Amygdala (tissue), 56 donors: ENCODE data around the gene KCNK18.

Source experiments
- DNase-seq, 56 donors: peaks; one replicate each; lab custom pipeline; 2025; lab: John Stamatoyannopoulos, UW

KCNK18 gene

DNA sequence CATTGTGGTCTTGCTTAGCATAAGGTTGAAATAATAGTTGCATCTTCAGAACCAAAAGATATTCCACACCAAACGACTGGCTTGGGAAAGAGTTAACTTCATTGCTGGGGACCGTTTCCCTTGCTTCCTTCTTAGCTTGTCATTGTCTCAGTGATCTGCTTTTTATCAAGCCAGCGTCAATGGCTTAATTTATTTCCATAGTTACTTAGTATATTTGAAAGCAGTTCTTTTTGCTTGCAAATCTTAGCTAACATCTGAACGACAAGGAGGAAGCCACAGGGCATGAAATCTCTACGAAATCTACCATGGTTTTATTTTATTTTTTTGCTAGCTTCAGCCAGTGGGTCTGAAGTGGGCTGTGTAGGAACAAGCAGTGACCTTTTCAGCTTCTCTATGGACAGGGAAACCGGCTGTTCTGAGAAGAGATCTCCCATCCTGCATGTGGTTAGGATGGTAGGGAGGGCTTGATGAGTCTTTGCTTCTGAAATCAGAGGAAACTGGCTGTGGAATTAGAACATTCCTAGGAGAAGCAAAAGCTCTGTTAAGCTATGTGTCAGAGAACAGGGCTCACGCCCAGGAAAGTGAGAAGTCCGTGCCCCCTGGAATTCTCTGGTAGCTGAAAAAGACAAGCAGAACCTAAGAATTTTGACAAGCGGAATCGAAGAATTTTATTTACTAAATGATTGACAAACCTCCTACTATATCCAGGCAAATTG lies 51.6 kb downstream of the KCNK18 start:
- no peak for DNase-seq

DNA sequence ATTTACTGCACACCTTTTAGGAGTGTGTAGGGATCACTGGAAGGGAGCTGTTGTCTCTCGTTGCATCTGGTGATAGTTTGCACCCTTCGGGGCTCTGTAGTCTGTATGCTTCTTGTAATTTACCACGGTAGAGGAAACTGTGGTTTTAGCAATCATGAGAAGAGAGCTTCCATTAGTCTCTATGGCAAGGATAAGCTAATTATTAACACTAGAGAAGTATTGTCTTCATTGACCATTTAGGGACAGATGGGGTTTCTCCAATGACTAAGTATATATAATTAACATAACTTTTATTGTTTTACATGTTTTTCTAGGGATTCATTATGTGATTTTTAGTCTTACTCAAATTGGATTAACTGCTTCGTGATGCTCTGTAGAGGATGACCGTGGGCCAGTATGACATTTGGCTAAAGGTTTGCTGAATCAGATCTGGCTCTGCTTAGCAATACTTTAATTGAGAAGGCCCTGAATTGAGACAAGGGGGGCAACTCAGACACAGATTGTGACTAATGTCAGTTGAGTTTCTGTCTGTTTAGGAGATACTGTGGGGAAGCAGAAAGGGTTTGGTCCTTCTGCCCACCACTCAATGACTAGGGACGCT lies 52.3 kb downstream of the KCNK18 start:
- DNase-seq: no peak

DNA sequence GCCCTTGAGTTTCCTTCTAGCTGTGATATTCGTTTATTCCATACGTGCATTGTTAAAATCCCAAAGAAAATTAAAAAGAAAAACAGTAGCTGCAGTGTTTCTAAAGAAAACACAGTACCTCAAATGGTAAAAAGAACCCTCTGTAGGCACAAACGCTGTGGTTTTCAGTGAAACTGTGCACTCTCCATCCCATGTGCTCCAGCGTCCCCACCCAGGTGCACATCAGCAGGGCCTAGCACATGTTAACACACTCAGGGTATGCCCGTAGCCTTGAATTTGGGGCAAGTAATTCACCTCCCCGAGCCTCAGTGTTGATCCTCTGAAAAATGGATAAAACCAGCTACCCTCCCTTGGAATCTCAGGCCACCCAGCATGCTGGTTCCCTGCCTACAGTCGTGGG lies 53.1 kb downstream of the KCNK18 start:
- no peak for DNase-seq

DNA sequence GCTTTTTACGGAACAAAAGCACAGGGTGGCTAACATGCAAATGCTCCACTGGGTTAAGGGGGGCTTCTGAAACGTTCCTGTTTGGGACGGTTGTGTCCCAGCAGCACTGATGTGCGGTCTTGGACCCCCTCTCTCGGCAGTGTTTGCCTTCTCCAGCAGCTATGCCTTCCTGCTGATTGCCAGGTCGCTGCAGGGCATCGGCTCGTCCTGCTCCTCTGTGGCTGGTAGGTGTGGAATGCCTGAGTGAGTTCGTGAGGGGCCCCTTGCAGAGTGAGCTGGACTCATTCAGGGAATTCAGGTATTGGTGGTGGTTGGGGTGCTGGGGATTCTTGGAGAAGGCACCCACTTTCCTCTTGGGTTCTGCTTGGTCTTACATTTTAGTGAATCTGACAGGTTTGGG lies 56.6 kb downstream of the KCNK18 start:
- DNase-seq: no peak

DNA sequence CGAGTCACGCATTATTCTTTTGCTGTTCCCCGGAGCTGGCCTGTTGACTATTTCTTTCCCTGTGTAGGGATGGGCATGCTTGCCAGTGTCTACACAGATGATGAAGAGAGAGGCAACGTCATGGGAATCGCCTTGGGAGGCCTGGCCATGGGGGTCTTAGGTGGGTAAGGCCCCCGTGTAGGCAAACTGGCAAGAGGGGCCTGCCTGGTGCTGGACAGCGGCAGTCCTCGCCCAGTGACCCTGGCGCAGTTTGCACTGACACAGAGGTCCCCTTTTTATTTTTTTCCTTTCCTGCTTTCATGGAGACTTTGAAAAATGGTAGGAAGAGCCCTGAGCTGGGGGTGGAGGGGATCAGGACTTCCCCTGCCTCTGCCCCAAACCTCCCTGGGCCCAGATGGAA lies 57.0 kb downstream of the KCNK18 start:
- DNase-seq: no peak

DNA sequence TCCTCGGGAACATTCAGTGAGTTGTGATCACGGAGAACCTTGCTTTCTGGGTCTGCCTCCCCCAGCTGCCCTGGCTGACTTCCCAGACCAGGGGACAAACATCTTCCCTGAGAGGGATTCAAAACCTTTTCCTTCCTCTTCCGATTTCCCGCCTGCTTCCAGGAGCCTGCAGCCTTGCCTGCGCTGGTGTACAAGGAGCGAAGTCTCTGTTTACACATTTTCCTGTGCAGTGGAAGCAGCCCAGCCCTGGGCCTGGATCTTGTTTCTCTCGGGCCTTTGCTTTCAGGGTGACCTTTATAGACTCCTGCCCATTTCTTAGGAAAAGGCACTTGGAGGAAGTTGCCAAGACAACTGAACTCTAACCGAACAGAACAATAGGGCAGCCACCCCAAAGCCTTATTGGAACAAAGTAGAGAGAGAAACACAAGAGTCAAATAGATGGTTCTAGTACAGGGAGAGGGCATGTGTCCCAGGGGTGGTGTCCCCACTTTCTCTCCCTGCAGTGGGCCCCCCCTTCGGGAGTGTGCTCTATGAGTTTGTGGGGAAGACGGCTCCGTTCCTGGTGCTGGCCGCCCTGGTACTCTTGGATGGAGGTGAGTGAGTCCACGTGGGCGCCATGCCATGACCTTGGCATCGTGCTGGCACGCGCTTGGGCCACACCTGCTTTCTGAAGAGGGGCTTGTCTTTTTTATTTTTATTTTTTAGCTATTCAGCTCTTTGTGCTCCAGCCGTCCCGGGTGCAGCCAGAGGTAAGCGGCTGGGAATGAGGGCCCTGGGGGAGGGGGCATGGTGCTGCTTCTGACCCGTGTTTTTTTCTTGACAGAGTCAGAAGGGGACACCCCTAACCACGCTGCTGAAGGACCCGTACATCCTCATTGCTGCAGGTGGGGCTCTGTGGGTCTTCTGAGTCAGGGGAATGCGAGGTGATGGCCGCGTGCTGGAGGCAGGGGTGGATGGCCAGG lies 57.8 kb downstream of the KCNK18 start:
- DNase-seq: no peak

DNA sequence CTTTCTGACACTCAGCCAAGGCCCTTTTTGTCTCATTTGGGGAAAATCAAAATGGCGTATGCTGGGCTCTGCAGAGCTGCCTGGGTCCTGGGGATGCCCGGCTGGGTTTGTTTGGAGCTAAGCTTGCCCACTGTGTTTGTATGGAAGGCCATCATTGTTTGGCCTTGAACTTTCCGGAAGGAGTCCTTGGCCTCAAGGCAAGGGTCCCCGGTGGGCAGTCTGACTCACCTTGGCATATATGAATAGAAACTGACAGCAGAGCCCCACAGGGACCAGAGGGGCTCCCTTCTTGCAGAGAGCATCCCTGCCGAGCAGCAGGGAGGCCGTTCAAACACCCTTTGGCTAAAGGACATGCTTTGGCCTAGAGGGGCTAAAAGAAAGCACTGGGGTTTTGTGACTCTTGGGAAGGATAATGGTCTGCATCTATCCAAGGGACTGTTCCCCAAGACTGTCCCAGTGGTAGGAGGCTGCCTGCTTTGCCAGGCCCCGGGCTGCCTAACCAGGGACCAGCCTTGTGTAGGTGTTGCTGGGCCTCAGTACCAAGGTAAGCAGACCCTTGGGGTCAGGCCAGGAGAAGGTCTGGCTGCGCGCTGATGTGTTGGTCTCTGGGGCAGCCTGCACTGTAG lies 58.7 kb downstream of the KCNK18 start:
- DNase-seq: no peak

DNA sequence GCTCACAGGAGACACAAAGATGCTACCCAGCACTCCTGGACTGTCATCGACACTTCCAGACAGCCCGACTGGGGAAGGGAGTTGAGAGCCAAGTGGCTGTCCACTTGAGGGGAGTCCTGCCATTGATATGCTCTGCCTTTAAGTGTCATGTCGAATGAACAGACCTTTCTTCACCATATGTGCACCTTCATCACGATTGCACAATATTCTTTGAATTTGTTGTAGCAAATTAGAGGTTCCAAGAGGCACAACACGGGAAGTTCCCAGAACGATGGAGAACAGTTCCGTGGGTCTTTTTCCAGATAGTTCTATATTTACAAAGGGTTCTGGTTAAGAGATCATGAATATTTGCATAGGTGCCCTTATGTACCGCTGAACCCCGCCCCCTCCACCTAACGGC lies 59.6 kb downstream of the KCNK18 start:
- DNase-seq: no peak

DNA sequence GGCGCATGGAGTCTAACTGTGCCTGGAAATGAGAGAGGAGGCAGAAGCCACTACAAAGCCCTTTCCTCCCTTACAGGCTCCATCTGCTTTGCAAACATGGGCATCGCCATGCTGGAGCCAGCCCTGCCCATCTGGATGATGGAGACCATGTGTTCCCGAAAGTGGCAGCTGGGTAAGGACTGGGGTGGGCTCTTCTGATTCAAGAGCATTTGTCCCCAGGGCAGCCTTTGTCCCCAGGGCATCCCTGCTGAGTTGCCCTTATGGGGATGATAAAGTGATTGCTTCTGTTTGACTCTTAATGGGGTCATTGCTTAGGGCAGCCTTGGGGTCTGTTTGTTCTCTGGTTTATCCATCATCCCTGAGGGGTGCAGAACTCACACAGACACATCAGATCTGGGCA lies 60.4 kb downstream of the KCNK18 start:
- DNase-seq: no peak

DNA sequence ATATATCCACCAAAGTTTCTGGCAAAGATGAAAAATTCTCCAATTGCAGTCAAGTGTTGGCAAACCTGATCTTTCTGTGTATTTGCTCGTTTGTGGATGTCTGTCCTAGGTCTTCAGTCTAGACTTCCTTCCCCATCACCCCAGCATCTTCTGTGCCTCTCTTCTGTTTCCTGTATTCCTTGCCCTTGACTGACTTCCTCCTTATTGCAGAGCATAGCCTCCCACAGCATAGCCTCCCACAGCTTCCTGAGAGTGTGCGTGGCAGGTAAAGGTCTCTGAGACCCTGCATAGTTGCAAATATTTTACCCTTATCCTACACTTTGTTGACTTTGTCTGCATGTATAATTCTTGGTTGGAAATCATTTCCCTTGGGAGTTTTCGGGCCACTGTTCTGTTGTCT lies 62.0 kb downstream of the KCNK18 start:
- DNase-seq: no peak
